ENCODE measurements around the gene GRIA1.

- TF ChIP-seq CTCF (IDR thresholded peaks at IDR 0.05) (no peak), POLR2A (IDR thresholded peaks at IDR 0.05) (no peak)
Measured at GRCh38 chr5:153543288-153543687, 52.8 kb downstream of the GRIA1 start.
